Kidney (tissue), 14 donors: ENCODE data around the gene KDM4C. TPM values are rescaled to one million over a fixed set of nuclear protein-coding genes. Genes with fewer than 3 reads are reported as not detected.
A peak's percentile ranks its signal among the peaks of the same experiment; 100 is the strongest.

Source experiments
- DNase-seq, 5 donors: peaks; one replicate each; pipeline ENCODE4 v3.0.0-alpha.2; 2013 to 2020
- FAIRE-seq: peaks from 2 replicates; lab custom pipeline; 2012; peaks lifted over from hg19 to GRCh38; lab: Jason Lieb, UNC
- H3K27ac ChIP-seq, 2 donors: one replicate each; pipeline ENCODE4 v1.7.0; 2013; ENCODE audit warnings: low read depth in 2 of 2, low read length in 2 of 2, inconsistent platforms in 1 of 2
- H3K27me3 ChIP-seq: one replicate; pipeline ENCODE4 v1.7.1; 2013; ENCODE audit warnings: low read length, inconsistent platforms; ENCODE audit not compliant: control insufficient read depth, insufficient read depth
- H3K36me3 ChIP-seq, 3 donors: one replicate each; pipeline versions ENCODE4 v1.7.0 to v1.7.1; 2013; ENCODE audit warnings: low read length in 3 of 3, control low read depth in 1 of 3, inconsistent platforms in 1 of 3; ENCODE audit not compliant: insufficient read depth in 3 of 3, control insufficient read depth in 2 of 3
- H3K4me1 ChIP-seq, 3 donors: one replicate each; pipeline versions ENCODE4 v1.7.0 to v1.7.1; 2013; ENCODE audit warnings: low read length in 3 of 3, inconsistent platforms in 1 of 3, low read depth in 1 of 3; ENCODE audit not compliant: control insufficient read depth in 2 of 3, insufficient read depth in 2 of 3
- H3K4me3 ChIP-seq, 3 donors: one replicate each; pipeline versions ENCODE4 v1.7.0 to v1.8.1; 2013; ENCODE audit warnings: low read length in 3 of 3, control low read depth in 1 of 3, inconsistent platforms in 1 of 3
- H3K9ac ChIP-seq, 3 donors: one replicate each; pipeline versions ENCODE4 v1.7.0 to v1.7.1; 2013; ENCODE audit warnings: low read length in 3 of 3, control low read depth in 1 of 3, inconsistent platforms in 1 of 3
- H3K9me3 ChIP-seq, 3 donors: one replicate each; pipeline versions ENCODE4 v1.7.0 to v1.7.1; 2013; ENCODE audit warnings: low read length in 3 of 3, control low read depth in 1 of 3, inconsistent platforms in 1 of 3; ENCODE audit not compliant: control insufficient read depth in 2 of 3, insufficient read depth in 1 of 3
- CTCF ChIP-seq: IDR thresholded peaks from 3 replicates; pipeline ENCODE4 v1.5.1; 2012; ENCODE audit warnings: mild to moderate bottlenecking, moderate library complexity, borderline replicate concordance; ENCODE audit not compliant: insufficient read depth; ENCODE audit errors: extremely low read depth
- intact Hi-C: fragments of 100-400 bp; cut with DNase I; formaldehyde crosslinking; loops from one replicate; pipeline ENCODE4 v1.11.1; 2022
- polyA plus RNA-seq: library from polyadenylated mRNA; stranded (reverse); fragments of 350-450 nt; fragmentation: Illumina TruSeq; extraction: RNeasy Lipid Tissue Mini Kit (QIAGEN cat#74804); gene quantifications from one replicate; pipeline ENCODE4 v1.2.3, GENCODE V29; 2014; ENCODE audit warnings: low read depth, low replicate concordance; ENCODE audit not compliant: insufficient read depth
- total RNA-seq: library from RNA; stranded (reverse); fragmentation: NEBNext Ultra II Directional; extraction: Animal tissue kit (Norgen Biotek cat#: 25700); gene quantifications from one replicate; pipeline ENCODE4 v1.2.1, GENCODE V29; 2021
- donor health status: control.
- donor health status: control.
- donor health status: control.
- donor health status: control.
- donor health status: control.
- donor health status: DM: yes; HTN: yes; CAD: no.
- donor health status: Normal renal cell carcinoma (clear cell type).

The KDM4C gene
- total and polyA plus RNA-seq, 2 donors from 2014 or later: 7.1 to 47.1 TPM

DNA sequence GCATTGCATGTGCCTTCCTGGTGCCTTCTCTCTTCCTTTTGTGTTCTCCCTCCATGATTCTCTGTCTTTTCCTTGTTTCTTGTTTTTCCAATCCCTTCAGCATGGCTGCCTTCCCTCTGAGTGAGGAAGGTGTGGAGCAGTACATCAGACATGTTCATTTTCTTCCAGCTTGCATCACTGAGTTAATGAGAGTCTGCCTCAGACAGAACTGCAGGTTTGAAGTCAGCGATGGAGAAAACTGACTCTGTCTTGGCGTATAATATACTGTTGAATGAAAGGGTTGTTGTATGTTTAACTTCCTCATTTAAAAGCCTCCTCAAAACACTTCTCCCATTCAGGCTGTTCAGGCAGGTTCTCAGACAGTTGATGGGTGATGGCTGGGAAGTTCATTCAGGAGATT lies 129.3 kb downstream of the KDM4C start:
- H3K4me1 ChIP-seq: no peaks in the 10 kb centered on the region

DNA sequence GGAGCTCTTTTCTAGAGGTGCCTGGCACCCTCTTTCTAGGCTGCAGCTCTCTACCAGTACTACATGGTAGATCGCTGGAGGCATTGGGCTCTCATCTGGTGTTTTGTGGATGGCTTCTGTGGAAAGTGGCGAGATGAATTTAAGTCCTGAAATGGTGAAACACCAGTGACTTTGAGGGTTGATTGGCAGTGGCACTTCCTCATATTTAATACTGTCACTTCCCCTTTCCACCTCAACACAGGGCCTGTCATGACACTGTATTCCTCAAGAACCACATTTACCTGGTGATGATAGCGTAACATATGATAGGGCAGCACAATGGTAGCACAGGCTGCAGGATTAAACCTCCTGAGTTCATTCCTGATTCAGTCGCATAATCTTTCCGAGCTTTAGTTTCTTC lies 132.1 kb downstream of the KDM4C start:
- intact Hi-C loops: no loop called here

More for the DNA sequence above, 129.3 kb downstream of the KDM4C start:
- H3K27ac ChIP-seq: no peak overlapping the region
- H3K9me3 ChIP-seq: no peaks in the 10 kb centered on the region
- intact Hi-C loops: no loop called here
- H3K9ac ChIP-seq: no peak overlapping the region
- H3K4me3 ChIP-seq: no peak overlapping the region
- TF ChIP-seq CTCF: no peak
- FAIRE-seq (no peak), DNase-seq (peak in 2 of 5 donors; percentile 21 to 47)
- no peaks in the 10 kb centered on the region for H3K27me3 ChIP-seq
- H3K36me3 ChIP-seq: no peaks in the 10 kb centered on the region

DNA sequence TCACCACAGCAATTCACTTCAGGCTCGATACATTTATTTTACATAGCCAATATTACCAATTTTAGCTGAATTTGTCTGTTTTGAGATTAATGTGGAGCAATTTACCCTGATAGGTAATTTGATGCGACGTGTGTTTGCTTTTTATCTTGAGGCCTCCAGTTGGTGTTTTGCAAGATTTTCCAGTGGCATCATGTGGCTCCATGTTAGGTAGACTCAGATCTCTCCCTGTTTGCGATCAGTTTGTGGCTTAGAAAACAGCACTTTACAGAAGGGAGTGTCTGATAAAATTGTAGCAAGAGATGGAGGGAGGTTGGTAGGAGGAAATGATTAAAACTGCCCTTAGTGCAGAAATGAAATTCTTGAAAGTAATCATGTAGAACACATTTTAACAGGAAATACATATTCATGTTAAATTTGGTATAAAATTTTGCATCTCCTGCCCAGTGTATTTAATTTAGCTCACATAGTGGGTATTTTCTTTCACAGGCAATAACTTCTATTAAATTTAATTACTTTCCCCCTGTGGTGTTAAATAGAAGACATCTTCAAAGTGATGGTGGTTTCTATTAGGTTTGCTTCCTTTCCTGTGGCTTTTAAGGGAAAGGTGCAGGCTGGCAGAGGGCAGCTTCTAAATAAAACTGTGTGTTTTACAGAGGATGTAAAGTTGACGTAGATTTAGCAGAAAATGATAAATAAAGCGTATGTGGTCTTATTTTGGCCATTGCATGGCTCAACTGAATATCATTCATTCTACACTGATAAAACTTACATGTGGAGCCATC lies 135.8 kb downstream of the KDM4C start:
- H3K9me3 ChIP-seq: no peaks in the 10 kb centered on the region
- H3K9ac ChIP-seq: no peak overlapping the region
- FAIRE-seq (no peak), DNase-seq (no peak)
- H3K27ac ChIP-seq: no peak overlapping the region
- H3K4me3 ChIP-seq: no peak overlapping the region
- intact Hi-C loops: no loop called here
- H3K27me3 ChIP-seq: no peaks in the 10 kb centered on the region
- peaks cover 0 to 3% (median 0%) of the 10 kb centered on the region in 3 donors for H3K4me1 ChIP-seq
- peaks cover 0 to 4% (median 0%) of the 10 kb centered on the region in 3 donors for H3K36me3 ChIP-seq
- TF ChIP-seq CTCF: no peak

More for the DNA sequence above, 132.1 kb downstream of the KDM4C start:
- Histone ChIP-seq H3K4me1 (no peaks in the 10 kb centered on the region), H3K9ac (no peak overlapping the region), H3K27ac (no peak overlapping the region), H3K27me3 (no peaks in the 10 kb centered on the region), H3K4me3 (no peak overlapping the region), H3K9me3 (no peaks in the 10 kb centered on the region), H3K36me3 (peaks cover 0 to 4% (median 0%) of the 10 kb centered on the region in 3 donors)
- no peak for DNase-seq
- no peak for TF ChIP-seq CTCF
- FAIRE-seq: no peak
